22Rv1 (cell line): ENCODE results near the gene NT5C.

Source experiments
- ZFX ChIP-seq: fragments of 450-650 bp; IDR thresholded peaks from 2 replicates; pipeline ENCODE4 v1.6.1; 2017; ENCODE audit warnings: antibody characterized with exemption, borderline replicate concordance
- TF ChIP-seq, protein P1 (sequence below): fragments of 450-650 bp; IDR thresholded peaks from 2 replicates; pipeline ENCODE4 v1.5.1; 2017; ENCODE audit warnings: mild to moderate bottlenecking

DNA sequence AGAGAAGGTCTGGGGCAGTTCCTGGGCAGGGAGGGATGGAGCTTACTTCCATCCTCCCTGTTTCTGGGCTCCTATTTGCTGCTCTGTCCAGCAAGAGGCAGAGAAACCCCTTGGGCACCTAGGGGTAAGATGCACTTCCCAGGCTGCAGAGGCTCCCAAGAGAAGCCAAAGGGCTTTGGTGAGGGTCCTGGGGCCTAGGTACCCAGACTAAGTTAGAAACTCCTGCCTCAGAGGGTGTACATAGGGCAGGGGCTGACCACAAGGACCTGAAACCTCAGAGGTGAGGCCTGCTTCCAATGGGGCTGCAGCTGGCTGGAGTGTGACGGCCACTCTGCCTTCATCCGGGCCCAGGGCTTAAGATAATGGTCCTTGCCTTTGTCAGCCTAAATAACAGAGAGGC, 23.3 kb downstream of the NT5C start:
- TF ChIP-seq, protein P1, sequence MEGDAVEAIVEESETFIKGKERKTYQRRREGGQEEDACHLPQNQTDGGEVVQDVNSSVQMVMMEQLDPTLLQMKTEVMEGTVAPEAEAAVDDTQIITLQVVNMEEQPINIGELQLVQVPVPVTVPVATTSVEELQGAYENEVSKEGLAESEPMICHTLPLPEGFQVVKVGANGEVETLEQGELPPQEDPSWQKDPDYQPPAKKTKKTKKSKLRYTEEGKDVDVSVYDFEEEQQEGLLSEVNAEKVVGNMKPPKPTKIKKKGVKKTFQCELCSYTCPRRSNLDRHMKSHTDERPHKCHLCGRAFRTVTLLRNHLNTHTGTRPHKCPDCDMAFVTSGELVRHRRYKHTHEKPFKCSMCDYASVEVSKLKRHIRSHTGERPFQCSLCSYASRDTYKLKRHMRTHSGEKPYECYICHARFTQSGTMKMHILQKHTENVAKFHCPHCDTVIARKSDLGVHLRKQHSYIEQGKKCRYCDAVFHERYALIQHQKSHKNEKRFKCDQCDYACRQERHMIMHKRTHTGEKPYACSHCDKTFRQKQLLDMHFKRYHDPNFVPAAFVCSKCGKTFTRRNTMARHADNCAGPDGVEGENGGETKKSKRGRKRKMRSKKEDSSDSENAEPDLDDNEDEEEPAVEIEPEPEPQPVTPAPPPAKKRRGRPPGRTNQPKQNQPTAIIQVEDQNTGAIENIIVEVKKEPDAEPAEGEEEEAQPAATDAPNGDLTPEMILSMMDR = no peak
- TF ChIP-seq ZFX = no peak
